Keratinocyte (primary cell): ENCODE results near the gene PCSK6. TPM values are rescaled to one million over a fixed set of nuclear protein-coding genes. Genes with fewer than 3 reads are reported as not detected.

Experiments used
- DNase-seq: peaks from one replicate; pipeline ENCODE4 v3.0.0-alpha.2; 2011; ENCODE audit warnings: low read depth, missing footprints, low spot score
- FAIRE-seq: peaks from 2 replicates; lab custom pipeline; 2011; peaks lifted over from hg19 to GRCh38; lab: Jason Lieb, UNC
- H2AFZ ChIP-seq: 2 replicates; pipeline ENCODE4 v1.6.0; 2012; ENCODE audit warnings: low read length, control low read depth, inconsistent platforms; ENCODE audit not compliant: control insufficient read depth
- H3K27ac ChIP-seq: 2 replicates; pipeline ENCODE4 v1.5.1; 2011; ENCODE audit warnings: low read length; ENCODE audit not compliant: control insufficient read depth, insufficient read depth
- H3K27me3 ChIP-seq: 3 replicates; pipeline ENCODE4 v1.6.0; 2011; ENCODE audit warnings: low read length; ENCODE audit not compliant: control insufficient read depth, insufficient read depth; ENCODE audit errors: extremely low read depth
- H3K36me3 ChIP-seq, 2 experiments: 2 replicates in 1 of 2; 3 replicates in 1 of 2; pipeline ENCODE4 v1.5.1; 2011; ENCODE audit warnings: low read length in 2 of 2, mild to moderate bottlenecking in 1 of 2; ENCODE audit not compliant: control insufficient read depth in 2 of 2, insufficient read depth in 2 of 2; ENCODE audit errors: extremely low read depth in 1 of 2
- H3K4me1 ChIP-seq: 3 replicates; pipeline ENCODE4 v1.5.1; 2011; ENCODE audit warnings: low read length; ENCODE audit not compliant: control insufficient read depth, insufficient read depth; ENCODE audit errors: extremely low read depth
- H3K4me2 ChIP-seq: 3 replicates; pipeline ENCODE4 v1.6.0; 2011; ENCODE audit warnings: low read depth, low read length; ENCODE audit not compliant: control insufficient read depth, insufficient read depth; ENCODE audit errors: extremely low read depth
- H3K4me3 ChIP-seq, 3 experiments: fragments of 200-600 bp in 1 of 3; sonication (generic) in 1 of 3; 2 replicates in 2 of 3; 3 replicates in 1 of 3; pipeline ENCODE4 v1.5.1; 2011 to 2016; ENCODE audit warnings: low read length in 3 of 3, mild to moderate bottlenecking in 3 of 3, control low read depth in 2 of 3, inconsistent platforms in 1 of 3, low read depth in 1 of 3, mixed read lengths in 1 of 3, mixed run types in 1 of 3, moderate library complexity in 1 of 3; ENCODE audit not compliant: control insufficient read depth in 2 of 3, insufficient read depth in 2 of 3; ENCODE audit errors: extremely low read depth in 1 of 3
- H3K79me2 ChIP-seq: 2 replicates; pipeline ENCODE4 v1.6.0; 2012; ENCODE audit warnings: low read length; ENCODE audit not compliant: control insufficient read depth, insufficient read depth
- H3K9ac ChIP-seq: 3 replicates; pipeline ENCODE4 v1.6.0; 2011; ENCODE audit warnings: low read length; ENCODE audit not compliant: control insufficient read depth, insufficient read depth; ENCODE audit errors: extremely low read depth
- H3K9me1 ChIP-seq: 3 replicates; pipeline ENCODE4 v1.6.0; 2011; ENCODE audit warnings: low read length; ENCODE audit not compliant: control insufficient read depth, insufficient read depth; ENCODE audit errors: extremely low read depth
- H3K9me3 ChIP-seq: 2 replicates; pipeline ENCODE4 v1.5.1; 2012; ENCODE audit warnings: low read depth, low read length; ENCODE audit not compliant: control insufficient read depth
- H4K20me1 ChIP-seq: 3 replicates; pipeline ENCODE4 v1.6.0; 2011; ENCODE audit warnings: low read length; ENCODE audit not compliant: control insufficient read depth, insufficient read depth; ENCODE audit errors: extremely low read depth
- EZH2 ChIP-seq: IDR thresholded peaks from one replicate; pipeline ENCODE4 v1.6.1; 2012; ENCODE audit warnings: inconsistent platforms, mild to moderate bottlenecking, low read length, moderate library complexity
- dilution Hi-C: fragments of 300-500 bp; cut with MboI; formaldehyde crosslinking; loops from one replicate; pipeline ENCODE4 v1.7.0; 2020; ENCODE audit warnings: low sequenced_read_pairs; ENCODE audit not compliant: extremely low pct_ligation_motif_present
- polyA plus RNA-seq, 5 experiments: library from polyadenylated mRNA; depleted of rRNA in 3 of 5; stranded (reverse) in 3 of 5; stranded (forward) in 1 of 5; unstranded in 1 of 5; fragments of >200 nt; gene quantifications; 1 replicate in 1 of 5; 2 replicates in 3 of 5; 3 replicates in 1 of 5; pipeline versions ENCODE4 v1.2.1 to v1.2.3, GENCODE V29; 2011 to 2012; ENCODE audit warnings: missing spikeins in 2 of 5, low read depth in 1 of 5, low replicate concordance in 1 of 5
- TF ChIP-seq, protein P1 (sequence below), 3 experiments: IDR thresholded peaks in 1 of 3; conservative IDR thresholded peaks in 1 of 3; optimal IDR thresholded peaks in 1 of 3; 2 replicates in 2 of 3; 3 replicates in 1 of 3; pipeline versions ENCODE3 to v1.5.1; 2011; ENCODE audit warnings: low read length in 3 of 3, mild to moderate bottlenecking in 3 of 3, moderate library complexity in 2 of 3, control low read depth in 1 of 3, inconsistent platforms in 1 of 3; ENCODE audit not compliant: insufficient read depth in 2 of 3; ENCODE audit errors: extremely low read depth in 1 of 3

PCSK6 gene
- polyA plus RNA-seq, 1 donor (not counting 4 experiments of a cell fraction or from before 2014, with no cell fraction given) = 3.1 TPM

DNA sequence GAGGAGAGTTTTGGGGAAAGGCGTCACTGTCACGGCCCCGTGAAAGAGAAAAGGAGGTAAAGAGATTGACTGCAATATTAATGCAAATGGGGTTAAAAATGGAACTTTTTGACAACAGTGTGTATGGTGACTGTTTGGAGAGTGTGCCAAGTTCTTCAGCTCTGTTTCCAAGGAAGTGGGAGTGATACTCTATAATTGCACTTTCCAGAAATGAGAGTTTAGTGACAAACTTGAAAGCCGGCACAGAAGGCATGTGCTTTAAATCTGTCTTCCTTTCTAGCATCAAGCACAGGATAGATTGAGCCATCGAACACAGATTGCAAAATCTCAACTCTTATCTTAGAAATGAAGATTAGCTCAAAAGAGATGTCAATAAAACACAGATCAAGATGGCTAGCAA lies 142.6 kb downstream of the PCSK6 start:
- no peak for TF ChIP-seq EZH2
- TF ChIP-seq, protein P1, sequence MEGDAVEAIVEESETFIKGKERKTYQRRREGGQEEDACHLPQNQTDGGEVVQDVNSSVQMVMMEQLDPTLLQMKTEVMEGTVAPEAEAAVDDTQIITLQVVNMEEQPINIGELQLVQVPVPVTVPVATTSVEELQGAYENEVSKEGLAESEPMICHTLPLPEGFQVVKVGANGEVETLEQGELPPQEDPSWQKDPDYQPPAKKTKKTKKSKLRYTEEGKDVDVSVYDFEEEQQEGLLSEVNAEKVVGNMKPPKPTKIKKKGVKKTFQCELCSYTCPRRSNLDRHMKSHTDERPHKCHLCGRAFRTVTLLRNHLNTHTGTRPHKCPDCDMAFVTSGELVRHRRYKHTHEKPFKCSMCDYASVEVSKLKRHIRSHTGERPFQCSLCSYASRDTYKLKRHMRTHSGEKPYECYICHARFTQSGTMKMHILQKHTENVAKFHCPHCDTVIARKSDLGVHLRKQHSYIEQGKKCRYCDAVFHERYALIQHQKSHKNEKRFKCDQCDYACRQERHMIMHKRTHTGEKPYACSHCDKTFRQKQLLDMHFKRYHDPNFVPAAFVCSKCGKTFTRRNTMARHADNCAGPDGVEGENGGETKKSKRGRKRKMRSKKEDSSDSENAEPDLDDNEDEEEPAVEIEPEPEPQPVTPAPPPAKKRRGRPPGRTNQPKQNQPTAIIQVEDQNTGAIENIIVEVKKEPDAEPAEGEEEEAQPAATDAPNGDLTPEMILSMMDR (optimal IDR thresholded peaks at IDR 0.05 in 1 of 3, IDR thresholded peaks at IDR 0.05 in 1 of 3, conservative IDR thresholded peaks at IDR 0.05 in 1 of 3; ENCODE audit: extremely low read depth in 1 of 3, insufficient read depth in 2 of 3, low read length in 3 of 3) = no peak
- H3K27ac ChIP-seq = no peak overlapping the region
- H3K4me3 ChIP-seq = no peak overlapping the region
- H3K36me3 ChIP-seq = no peaks in the 10 kb centered on the region
- no peaks in the 10 kb centered on the region for H4K20me1 ChIP-seq
- DNase-seq (no peak), FAIRE-seq (no peak)
- no peaks in the 10 kb centered on the region for H3K9me3 ChIP-seq
- no peaks in the 10 kb centered on the region for H3K27me3 ChIP-seq
- dilution Hi-C loops = no loop called here
- H2AFZ ChIP-seq = no peak overlapping the region
- H3K9ac ChIP-seq = no peak overlapping the region
- peaks cover 13% of the 10 kb centered on the region for H3K4me1 ChIP-seq
- no peaks in the 10 kb centered on the region for H3K79me2 ChIP-seq
- no peak overlapping the region for H3K4me2 ChIP-seq
- H3K9me1 ChIP-seq = no peaks in the 10 kb centered on the region

DNA sequence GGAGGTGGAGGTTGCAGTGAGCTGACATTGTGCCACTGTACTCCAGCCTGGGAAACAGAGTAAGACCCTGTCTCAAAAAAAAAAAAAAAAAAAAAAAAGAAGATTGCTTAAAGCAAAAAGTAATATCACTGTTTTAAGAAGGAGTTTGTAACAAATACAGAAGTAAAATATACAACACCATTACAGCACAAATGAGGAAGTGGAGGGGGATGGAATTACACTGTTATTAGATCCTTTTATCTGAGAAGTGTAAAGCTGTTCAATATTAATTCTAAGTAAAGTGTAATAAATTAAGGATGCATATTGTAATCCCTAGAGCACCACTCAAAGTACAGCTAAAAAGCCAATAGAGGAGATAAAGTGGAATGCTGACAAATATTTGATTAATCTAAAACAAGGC lies 147.5 kb downstream of the PCSK6 start:
- Histone ChIP-seq H3K9me1 (no peaks in the 10 kb centered on the region), H3K9me3 (no peaks in the 10 kb centered on the region), H4K20me1 (no peaks in the 10 kb centered on the region), H3K79me2 (no peaks in the 10 kb centered on the region), H3K4me1 (no peaks in the 10 kb centered on the region), H3K27ac (no peak overlapping the region), H3K4me3 (no peak overlapping the region), H3K36me3 (no peaks in the 10 kb centered on the region), H3K9ac (no peak overlapping the region), H2AFZ (no peak overlapping the region), H3K27me3 (no peaks in the 10 kb centered on the region), H3K4me2 (no peak overlapping the region)
- DNase-seq = no peak
- no peak for FAIRE-seq
- TF ChIP-seq, protein P1 (optimal IDR thresholded peaks at IDR 0.05 in 1 of 3, IDR thresholded peaks at IDR 0.05 in 1 of 3, conservative IDR thresholded peaks at IDR 0.05 in 1 of 3; ENCODE audit: extremely low read depth in 1 of 3, insufficient read depth in 2 of 3, low read length in 3 of 3) = no peak
- no peak for TF ChIP-seq EZH2
- dilution Hi-C loops = no loop called here
